Activated CD8-positive, alpha-beta memory T cell treated with anti-CD3 and anti-CD28 coated beads for 36 hours (primary cell): ENCODE data around the gene RNLS. TPM values are rescaled to one million over a fixed set of nuclear protein-coding genes. Genes with fewer than 3 reads are reported as not detected.

Source experiments
- CTCF ChIA-PET: fragments of 350-600 bp; sonication (Branson Sonifier 250); formaldehyde crosslinking; loops from one replicate; lab custom pipeline; 2021; ENCODE audit warnings: antibody characterized with exemption; lab: Charles Lee
- POLR2A ChIA-PET: fragments of 350-600 bp; sonication (Branson Sonifier 250); formaldehyde crosslinking; loops from one replicate; lab custom pipeline; 2021; ENCODE audit warnings: antibody characterized with exemption; lab: Charles Lee
- total RNA-seq, 2 experiments: library from RNA; stranded (reverse); gene quantifications; one replicate each; pipeline ENCODE4 v1.2.3, GENCODE V29; 2021

Gene RNLS
- 1 to 10 TPM; 4.3 to 6.2 TPM for total RNA-seq

DNA sequence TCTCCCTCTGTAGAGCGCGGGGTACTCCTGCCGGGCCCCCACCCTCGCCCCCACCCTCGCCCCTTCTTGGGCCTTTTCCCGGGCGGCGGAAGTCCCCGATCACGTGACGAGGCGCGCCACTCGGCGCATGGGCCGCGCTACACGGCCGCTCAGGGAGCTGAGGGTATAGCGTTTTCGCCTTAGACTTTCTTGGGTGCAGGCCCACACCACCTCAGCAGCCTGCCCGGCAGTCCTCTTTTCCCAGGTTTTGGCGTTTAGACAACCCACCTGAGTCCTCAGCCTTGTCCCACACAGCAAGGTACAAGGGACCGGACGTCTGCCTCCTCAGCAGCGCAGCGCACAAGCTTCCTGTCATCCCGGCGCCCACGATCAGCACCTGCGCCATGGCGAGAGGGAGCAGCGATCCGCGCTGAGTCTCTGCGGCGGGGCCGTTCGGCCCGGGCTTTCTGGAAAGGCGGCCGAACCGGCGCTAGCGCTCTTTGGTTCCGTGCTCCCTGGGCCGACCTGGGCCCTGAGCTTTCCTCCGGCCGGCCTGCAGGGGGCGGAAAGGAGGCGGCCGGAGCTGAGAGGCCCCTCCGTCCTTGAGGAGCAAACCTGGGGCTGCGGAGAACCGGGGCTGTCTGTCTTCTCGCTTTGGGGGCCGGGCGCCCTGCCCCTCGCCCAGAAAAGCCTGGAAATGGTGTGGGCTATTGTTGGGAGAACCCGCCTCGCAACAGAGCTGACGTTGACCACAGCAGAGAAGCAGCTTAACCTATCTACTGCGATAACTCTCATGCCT is at the start of gene RNLS:
Gene RNLS, minus strand, starts transcription at position 513 of the 778 bp plus-strand sequence.
- ChIA-PET POLR2A (interaction anchor here (1.0 to 1.2 kb wide), 4 partner anchors 10 to 721 kb away, joined by 3 to 7 read pairs (median 4); partner anchors contain the start of genes KLLN, PTEN and STAMBPL1), CTCF (interaction anchor here (0.6 to 2.2 kb wide), 10 partner anchors 12 to 754 kb away, joined by 3 to 6 read pairs (median 4); no protein-coding TSS in a partner anchor)

DNA sequence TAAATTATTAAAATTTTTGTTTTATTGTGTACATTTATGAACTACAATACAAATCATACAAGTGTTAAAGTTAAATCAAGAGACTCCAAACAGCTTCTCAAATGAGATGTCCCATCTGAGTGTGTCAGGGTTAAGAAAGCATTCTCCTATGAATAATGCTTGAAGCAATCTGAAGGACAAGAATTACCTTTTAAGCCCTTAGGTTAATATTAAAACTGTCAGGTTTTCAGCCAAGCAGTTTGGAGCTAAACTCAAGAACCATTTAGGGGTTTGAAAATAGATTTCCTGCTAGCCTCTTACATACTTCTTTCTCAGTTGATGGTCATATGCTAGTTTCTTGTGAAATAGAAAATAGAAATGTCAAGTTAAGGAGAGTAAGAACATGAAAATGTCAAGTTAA is 41.7 kb upstream of the RNLS start:
- ChIA-PET CTCF (no interaction called here), POLR2A (no interaction called here)

DNA sequence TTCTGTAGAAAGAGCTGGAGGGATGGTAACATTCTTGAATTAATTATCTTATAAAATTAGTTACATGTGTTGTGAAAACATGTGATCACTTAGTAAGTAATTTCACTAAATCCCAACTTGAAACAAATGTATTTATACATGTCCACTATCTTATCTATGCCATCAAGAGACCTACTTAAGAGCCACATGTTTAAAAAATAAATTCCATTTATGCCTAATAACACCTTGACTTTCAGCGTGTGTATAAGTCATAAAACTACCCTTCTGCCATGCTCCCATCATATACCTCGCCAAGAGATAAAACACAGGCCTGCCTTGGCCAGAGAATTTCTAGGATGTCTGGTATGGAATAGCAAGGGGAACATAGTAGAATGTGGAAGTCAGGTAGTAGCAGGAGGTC is 40.7 kb upstream of the RNLS start:
- POLR2A ChIA-PET: no interaction called here
- CTCF ChIA-PET: no interaction called here

DNA sequence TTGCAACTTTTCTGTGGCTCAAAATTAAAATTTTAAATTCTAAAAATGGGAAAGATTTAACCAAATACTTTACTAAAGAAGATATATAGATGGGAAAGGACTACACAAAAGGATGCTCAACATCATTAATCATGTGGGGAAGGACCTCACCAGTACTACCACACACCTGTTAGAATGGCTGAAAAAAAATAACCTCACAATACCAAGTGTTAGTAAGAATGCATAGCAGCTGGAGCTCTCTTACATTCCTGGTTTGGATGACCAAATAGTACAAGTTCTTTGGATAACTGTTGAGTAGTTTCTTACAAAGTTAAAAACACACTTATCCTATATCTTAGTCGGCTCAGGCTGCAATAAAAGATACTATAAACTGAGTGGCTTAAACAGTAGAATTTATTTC is 37.3 kb upstream of the RNLS start:
- POLR2A ChIA-PET: no interaction called here
- CTCF ChIA-PET: no interaction called here

DNA sequence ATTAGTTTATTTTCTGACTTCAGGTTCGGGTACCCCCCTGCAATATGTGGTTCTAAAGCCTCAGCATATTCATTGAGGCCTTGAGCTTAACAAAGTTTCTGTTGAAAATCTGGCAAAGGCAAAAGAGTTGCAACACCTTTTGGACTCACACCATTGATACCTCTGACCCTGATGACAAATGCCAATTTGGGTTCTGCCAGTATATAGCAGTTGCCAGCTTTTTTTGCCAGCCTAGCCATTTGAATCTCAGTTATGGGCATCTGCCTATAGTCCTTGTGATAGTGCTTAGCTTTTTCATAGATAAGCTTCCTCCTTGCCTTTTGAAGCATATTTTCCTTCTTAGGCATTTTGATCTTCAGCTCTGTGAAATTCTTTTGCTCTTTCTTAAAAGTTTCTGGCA is 35.4 kb upstream of the RNLS start:
- POLR2A ChIA-PET: no interaction called here
- CTCF ChIA-PET: no interaction called here

DNA sequence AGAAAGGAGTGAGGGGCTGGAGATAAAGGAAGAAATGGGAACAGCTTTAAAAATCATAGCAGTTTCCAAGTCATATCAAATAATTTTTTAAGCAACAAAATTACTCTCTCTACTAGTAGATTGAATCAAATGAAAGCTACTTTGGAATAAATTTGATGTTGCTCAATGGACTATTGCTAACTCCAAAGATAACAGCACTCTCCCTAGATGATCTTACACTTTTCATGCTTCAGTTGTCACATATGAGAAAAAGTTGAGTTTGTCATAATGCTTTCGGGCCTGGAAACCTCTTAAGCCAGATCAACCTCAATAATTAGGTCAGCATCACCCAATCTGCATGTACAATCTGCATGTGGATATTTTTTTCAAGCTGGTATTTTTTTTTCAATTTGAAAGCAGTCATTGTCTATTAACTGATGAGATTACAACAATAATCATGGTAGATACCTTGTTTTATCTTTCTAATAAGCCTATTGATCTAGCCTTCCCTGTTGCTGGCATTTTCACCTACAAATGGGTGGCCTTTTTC is 34.7 kb upstream of the RNLS start:
- ChIA-PET POLR2A (no interaction called here), CTCF (no interaction called here)

DNA sequence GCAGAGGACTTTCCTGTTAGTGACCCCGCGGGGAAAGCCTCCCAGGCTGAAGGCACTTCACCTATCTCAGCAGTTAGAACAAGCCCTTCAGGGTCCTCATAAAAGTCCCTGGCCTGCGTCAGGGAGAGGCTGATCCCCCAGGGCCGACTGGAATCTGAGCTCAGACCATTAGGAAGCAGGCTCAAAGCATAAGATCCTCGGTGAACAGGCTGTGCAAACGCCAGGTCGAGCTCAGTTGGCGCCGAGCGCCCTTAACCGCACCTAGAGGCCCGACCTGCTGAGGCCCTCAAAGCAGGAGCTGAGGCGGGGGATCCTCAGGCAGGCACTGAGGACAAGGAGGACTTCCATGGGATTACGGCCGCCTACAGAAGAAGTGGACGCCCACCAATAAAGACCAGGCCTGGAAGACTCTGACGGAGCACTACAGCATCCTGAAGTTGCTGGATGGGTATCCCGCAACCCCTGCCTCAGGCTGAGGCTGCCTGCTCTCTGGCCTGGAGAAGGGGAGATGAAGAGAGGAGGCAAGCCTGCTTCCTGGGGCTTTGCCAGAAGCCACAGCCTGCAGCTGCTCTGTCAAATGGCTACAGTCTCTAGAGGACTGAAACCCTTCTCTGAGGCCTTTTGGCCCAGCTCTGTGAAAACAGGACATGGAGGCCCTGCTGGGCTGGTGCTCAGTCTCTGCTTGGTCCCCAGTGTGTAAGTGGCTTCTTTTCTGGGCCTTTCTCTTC is 33.3 kb upstream of the RNLS start:
- CTCF ChIA-PET: no interaction called here

DNA sequence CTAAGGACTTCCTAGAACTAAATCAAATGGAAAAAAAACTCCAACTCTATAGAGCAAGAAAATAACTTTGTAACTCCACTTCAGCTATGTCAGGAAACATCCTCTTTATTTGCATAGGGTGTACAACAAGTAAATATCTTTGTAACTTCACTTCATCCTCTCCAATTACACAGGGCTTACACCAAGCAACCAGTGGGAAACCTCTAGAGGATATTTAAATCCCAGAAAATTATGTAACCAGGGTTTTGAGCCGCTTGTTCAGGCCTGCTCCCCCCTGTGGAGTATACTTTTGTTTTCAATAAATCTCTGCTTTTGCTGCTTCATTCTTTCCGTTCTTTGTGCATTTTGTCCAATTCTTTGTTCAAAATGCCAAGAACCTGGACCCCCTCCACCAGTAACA is 25.7 kb upstream of the RNLS start:
- CTCF ChIA-PET: no interaction called here
- POLR2A ChIA-PET: no interaction called here

More for the DNA sequence above, 33.3 kb upstream of the RNLS start:
- POLR2A ChIA-PET: no interaction called here

DNA sequence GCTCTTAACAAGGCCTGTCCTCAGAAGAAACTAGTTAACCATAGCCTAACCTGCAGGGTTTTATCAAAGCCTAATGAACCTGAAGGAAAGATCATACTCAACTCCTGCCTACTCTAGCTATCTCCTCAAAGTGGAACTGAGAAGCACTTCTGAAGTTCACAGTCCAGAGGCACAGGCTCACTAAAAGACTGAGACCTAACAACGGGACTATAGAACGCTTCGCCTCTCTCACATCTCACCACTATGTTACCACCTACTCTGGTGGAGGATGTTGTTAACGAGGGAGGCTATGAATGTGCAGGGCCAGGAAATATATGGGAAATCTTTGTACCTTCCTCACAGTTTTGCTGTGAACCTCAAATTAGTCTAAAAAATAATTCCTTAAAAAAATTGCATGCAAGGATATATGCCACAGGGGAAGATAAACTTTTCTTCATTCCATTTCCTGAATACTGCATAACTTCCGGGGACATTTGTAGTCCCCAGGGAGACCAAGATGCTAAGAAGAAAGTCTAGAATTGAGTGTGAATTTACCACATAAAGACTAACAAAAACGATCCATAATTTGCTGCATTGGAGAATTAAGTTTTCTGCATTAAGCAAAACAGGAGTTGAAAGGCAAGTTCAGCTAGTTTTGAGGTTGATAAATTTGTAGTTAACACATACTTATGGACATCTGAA is 25.1 kb upstream of the RNLS start:
- POLR2A ChIA-PET: no interaction called here
- CTCF ChIA-PET: no interaction called here

DNA sequence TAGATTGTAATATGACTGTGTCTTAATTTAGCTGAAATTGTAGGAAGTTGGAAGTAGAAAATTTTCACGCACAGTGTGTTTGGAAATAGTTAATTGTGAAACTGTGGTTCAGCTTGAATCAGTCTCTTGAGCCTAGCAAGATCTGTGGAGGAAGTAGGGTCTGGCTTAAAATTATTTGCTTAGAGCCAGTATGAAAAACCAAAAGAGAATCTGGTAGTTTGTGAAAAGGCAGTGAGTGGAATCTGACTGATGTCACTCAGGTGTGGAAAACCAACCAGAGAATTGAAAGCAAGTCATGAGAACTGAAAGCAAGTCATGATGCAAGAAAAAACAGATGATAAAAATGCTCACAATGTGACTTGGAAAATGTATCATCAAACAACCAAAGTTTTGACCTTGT is 14.9 kb upstream of the RNLS start:
- POLR2A ChIA-PET: no interaction called here
- CTCF ChIA-PET: interaction anchor here (1.6 kb wide), 1 partner anchor 15 kb away, joined by 4 read pairs; the partner anchor contains the start of gene RNLS

DNA sequence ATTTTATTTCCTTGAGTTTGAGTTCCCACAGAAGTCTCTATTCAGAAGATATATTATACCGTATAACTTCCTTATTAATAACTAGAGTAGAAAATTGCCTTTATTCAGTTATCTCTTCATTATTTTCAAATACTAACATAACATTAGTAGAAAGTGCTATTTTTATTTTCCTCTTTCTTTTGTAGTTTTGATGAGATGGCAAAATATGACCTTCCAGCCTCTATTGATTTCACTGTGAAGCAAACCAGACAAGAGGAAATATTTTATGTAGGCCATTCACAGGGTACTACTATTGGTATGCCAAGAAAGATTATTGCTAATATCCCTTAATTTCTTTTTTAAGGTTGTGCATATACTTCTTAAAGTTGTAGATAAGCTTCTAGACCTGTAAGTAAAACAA is 11.4 kb upstream of the RNLS start:
- CTCF ChIA-PET: no interaction called here

DNA sequence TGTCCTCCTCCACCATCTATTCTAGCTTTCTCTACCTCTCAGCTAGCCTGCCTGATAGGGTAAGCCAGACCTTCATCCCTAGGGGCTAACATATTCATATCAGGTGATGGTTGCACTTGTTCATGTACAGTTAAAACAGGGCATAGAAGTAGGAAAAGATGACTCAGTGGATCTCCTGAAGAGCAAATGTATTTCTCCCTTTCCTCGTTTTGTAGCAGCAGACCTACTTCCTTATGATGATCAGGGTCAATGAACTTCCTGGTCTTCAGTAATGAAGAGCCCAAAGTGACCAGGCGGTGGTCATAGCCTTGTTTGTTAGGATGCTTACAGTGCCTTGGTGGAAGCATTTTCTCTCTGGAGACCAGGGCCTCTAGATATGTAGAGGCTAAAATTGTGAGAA is 9.8 kb upstream of the RNLS start:
- CTCF ChIA-PET: no interaction called here
- POLR2A ChIA-PET: interaction anchor here (1.2 kb wide), 1 partner anchor 10 kb away, joined by 4 read pairs; the partner anchor contains the start of gene RNLS

More for the DNA sequence above, 11.4 kb upstream of the RNLS start:
- POLR2A ChIA-PET: no interaction called here

DNA sequence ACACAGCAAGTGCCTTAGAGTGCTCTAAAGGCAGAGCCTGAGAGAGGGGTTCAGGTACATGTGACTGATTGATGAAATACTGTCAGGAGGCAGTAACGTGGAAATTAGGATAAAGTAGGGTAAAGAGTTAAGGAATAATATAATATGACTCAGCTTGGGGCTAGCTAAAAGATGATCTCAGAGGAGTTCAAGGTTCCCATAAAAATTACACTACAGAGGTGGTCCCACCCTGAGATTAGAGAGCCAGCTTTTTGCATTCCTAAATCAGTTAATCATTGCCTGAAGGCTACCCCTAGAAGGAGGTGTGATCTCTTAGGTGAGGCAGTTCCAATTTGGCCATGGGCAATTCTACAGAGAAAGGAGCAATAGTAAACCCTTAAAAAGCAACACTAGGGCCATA is 9.3 kb upstream of the RNLS start:
- ChIA-PET CTCF (no interaction called here), POLR2A (no interaction called here)

DNA sequence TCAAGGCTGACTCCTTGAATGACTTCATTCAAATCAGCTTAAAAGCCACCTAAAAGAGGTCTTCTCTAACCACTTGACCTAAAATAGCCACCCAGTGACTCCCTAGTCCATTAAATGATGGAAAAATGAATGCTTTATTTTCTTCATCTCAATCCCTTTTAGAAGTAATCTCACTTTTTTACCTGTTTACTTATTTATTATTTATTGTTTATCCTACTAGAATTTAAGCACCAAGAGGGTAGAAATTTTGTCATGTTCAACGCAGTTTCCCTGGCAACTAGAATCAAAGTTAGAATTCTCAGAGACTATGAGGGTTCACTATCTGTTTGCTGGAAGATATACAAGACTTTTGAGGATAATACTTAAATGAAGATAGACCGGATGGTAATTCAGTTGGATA is 3.3 kb upstream of the RNLS start, which contains the start of gene LIPJ:
Gene LIPJ, plus strand, starts transcription at position 301 of the 400 bp plus-strand sequence. CDS start 3,926 bp downstream, outside the sequence.
- ChIA-PET POLR2A (no interaction called here), CTCF (no interaction called here)

DNA sequence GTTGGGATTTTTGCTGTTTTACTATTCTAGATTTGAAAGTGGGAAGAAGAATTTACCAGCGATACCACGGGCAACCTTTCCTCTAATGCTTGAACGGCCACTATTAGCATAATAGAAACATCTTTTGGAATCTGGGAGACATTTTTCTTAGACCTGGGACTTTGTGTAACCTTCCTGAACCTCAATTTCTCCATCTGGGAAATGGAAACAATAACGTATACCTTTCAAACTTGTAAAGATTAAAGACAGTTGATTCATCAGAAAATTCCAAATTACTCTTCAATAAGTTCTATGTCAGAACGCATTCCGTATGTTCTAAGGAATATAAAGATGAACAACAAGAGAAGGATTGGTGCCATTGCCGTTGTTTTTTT is 453 bp upstream of the RNLS start:
- POLR2A ChIA-PET: interaction anchor here (1.0 to 1.2 kb wide), 3 partner anchors 87 to 721 kb away, joined by 3 to 7 read pairs (median 4); partner anchors contain the start of genes KLLN, PTEN and STAMBPL1
- CTCF ChIA-PET: interaction anchor here (1.0 to 2.2 kb wide), 5 partner anchors 15 to 700 kb away, joined by 3 to 6 read pairs (median 4); no protein-coding TSS in a partner anchor

DNA sequence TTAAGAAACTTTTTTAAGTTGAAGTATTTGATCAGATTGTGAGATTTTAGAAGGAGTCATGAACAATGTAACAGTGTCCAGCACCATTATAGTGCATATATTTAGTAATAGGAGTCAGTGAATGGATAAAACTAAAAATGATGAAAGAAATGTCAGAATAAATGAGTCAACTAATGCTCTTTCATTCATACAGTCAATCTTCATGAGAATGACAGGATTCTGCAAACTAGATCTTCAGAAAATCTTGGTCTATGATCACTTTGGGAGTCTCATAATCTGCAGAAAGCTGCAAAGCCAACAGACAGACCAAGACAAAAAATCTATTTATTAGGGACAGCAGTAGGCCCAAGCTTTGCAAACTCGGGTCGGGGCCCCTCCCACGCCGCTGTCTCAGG is 710 bp downstream of the RNLS start:
- POLR2A ChIA-PET: interaction anchor here (1.0 to 1.2 kb wide), 3 partner anchors 11 to 720 kb away, joined by 4 to 7 read pairs (median 4); partner anchors contain the start of genes KLLN and PTEN
- CTCF ChIA-PET: interaction anchor here (0.6 to 2.2 kb wide), 8 partner anchors 13 to 754 kb away, joined by 3 to 6 read pairs (median 4); no protein-coding TSS in a partner anchor

DNA sequence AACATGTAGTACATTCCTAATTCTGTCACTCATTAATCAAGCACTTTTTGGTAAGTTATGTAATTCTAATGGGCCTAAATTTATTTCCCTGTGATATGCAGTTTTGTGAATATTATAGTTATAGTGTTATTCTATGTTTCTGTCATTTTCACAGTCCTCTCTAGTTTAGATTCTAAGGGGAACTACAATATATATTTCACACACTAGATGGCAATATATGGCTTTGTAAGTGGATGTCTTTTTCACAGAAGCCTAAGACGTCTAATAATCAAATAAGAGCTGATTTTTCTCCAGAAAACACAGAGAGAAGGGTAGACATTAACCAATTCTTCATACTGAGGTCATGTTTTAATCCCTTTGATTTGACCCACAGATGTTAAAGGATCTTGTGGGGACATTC is 18.0 kb downstream of the RNLS start:
- ChIA-PET POLR2A (interaction anchor here (0.7 kb wide), 1 partner anchor 791 kb away, joined by 7 read pairs; no protein-coding TSS in a partner anchor), CTCF (interaction anchor here (0.7 kb wide), 3 partner anchors 21 to 366 kb away, joined by 3 to 6 read pairs (median 3); no protein-coding TSS in a partner anchor)

DNA sequence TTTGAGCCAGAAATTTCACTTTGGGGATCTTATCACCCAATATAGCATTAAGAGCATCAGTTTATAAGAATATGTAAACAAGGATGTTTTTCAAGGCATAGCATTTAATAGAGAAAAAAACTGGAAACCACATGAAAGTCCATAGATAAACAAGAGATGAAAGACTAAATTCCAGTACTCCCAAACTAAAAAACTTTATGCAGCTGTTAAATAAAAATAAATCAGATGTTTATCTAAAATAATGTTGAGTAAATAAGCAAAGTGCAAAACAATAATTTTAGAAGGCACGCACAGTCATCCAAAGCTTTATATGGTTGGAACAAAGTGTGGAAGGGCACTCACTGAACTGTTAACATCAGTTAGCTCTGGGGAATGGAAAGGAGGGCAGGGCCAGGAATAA is 21.0 kb downstream of the RNLS start:
- ChIA-PET CTCF (no interaction called here), POLR2A (no interaction called here)

DNA sequence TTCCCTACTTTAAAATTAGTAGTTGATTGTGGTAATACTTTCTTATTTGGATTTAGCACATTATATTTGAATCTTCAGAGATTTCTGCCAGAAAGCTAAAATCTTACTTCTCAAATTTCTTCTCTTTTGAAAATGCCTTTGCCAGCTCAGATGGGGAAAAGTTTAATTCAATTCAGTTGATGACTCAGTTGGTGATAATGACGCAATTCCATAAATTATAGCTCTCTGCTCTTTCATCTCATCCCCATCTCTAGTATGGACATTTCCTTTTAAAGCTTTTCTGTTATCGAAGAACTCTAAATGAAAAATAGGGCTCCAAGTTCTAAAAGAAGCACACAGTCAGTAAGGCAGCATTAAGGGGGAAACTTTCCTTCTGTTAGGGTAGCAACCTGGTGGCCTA is 25.5 kb downstream of the RNLS start:
- ChIA-PET CTCF (no interaction called here), POLR2A (no interaction called here)
